Measurements from ENCODE around the gene UNC50. TPM values are rescaled to one million over a fixed set of nuclear protein-coding genes. Genes with fewer than 3 reads are reported as not detected.

UNC50 gene
- total and polyA plus RNA-seq, 5 donors from 2014 or later: 17.8 to 58.6 (median 46.7) TPM

GRCh38 chr2:98570356-98570755 lies 38.0 kb upstream of the UNC50 start:
- DNase-seq (no peak), ATAC-seq (ENCODE audit: low read depth in 2 of 2) (no peak)
- peaks cover 0 to 7% (median 0%) of the 10 kb centered on the region in 4 donors for H3K4me1 Mint-ChIP-seq
- Histone ChIP-seq H3K4me3 (ENCODE audit: low read depth, low read length) (no peak overlapping the region), H3K27me3 (ENCODE audit: control insufficient read depth, insufficient read depth, low read length) (no peaks in the 10 kb centered on the region), H3K36me3 (ENCODE audit: control insufficient read depth, insufficient read depth, low read length) (peaks cover 99% of the 10 kb centered on the region), H3K27ac (ENCODE audit: insufficient read depth, low read length, poor library complexity, severe bottlenecking) (no peak overlapping the region), H3K9me3 (ENCODE audit: control insufficient read depth in 2 of 2, low read length in 2 of 2) (no peaks in the 10 kb centered on the region), H3K4me1 (ENCODE audit: control insufficient read depth, insufficient read depth, low read length, poor library complexity, severe bottlenecking) (no peaks in the 10 kb centered on the region)
- no peak overlapping the region for H3K4me3 Mint-ChIP-seq
- peaks cover 0 to 2% (median 0%) of the 10 kb centered on the region in 7 donors for H3K9me3 Mint-ChIP-seq
- H3K36me3 Mint-ChIP-seq: peaks cover 38% of the 10 kb centered on the region
- H3K27ac Mint-ChIP-seq: peak overlapping the region in 2 of 3 donors; percentile 87 to 93
- no peaks in the 10 kb centered on the region for H3K27me3 Mint-ChIP-seq

DNA sequence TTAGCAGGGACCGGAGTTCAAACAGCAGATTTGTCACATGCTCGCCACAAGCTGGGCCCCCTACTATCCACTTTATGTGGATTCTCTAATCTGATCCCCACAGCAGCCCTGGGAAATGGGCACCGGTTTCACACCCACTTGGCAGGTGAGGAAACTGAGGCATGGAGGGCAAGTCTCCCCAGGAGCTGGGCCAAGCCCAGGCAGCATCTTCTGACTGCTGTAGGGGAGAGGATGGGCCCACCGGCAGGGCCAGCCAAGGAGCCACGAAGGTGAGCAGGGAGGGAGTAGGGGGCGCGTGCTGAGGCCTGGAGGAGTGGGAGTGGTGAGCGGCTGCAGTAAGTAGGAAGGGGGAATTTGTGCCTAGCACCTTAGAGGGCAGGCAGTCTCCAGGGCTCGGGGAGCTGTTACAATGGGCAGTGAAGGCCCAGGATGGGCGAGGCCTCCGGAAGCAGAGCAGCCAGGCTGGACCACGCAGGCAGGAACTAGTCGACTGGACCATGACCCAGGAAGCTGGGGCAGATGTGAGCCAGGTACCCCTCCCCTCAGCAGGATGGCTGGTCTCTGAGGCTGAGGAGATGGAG lies 37.2 kb upstream of the UNC50 start:
- no peak overlapping the region for H3K4me3 Mint-ChIP-seq
- H3K36me3 Mint-ChIP-seq: peaks cover 35% of the 10 kb centered on the region
- H3K27ac ChIP-seq (ENCODE audit: insufficient read depth, low read length, poor library complexity, severe bottlenecking): no peak overlapping the region
- DNase-seq: no peak
- H3K4me3 ChIP-seq (ENCODE audit: low read depth, low read length): no peak overlapping the region
- no peaks in the 10 kb centered on the region for H3K27me3 ChIP-seq (ENCODE audit: control insufficient read depth, insufficient read depth, low read length)
- peaks cover 99% of the 10 kb centered on the region for H3K36me3 ChIP-seq (ENCODE audit: control insufficient read depth, insufficient read depth, low read length)
- H3K4me1 ChIP-seq (ENCODE audit: control insufficient read depth, insufficient read depth, low read length, poor library complexity, severe bottlenecking): no peaks in the 10 kb centered on the region
- no peaks in the 10 kb centered on the region for H3K27me3 Mint-ChIP-seq
- ATAC-seq (ENCODE audit: low read depth in 2 of 2): no peak
- peaks cover 0 to 1% (median 0%) of the 10 kb centered on the region in 7 donors for H3K9me3 Mint-ChIP-seq
- H3K27ac Mint-ChIP-seq: no peak overlapping the region
- H3K9me3 ChIP-seq (ENCODE audit: control insufficient read depth in 2 of 2, low read length in 2 of 2): no peaks in the 10 kb centered on the region
- H3K4me1 Mint-ChIP-seq: peaks cover 0 to 5% (median 0%) of the 10 kb centered on the region in 4 donors

DNA sequence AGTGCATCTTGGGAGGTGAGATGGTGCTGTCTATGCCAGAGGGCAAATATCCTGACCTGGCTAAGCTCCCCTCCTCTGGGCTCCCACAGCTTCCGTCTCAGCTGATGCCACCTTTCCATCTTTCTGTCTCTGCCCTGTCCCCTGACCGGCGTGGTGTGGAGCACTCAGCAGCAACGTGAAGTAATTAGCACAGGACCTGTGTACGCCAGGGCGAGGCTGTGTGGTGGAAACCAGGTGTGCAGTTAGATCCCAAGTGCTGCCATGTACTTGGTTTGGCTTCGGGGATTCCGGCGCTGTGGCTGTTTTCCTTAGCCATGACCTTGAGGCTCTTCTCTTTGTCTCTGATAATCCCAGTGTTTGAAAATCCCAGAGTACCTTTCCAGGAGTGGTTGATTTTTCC lies 36.6 kb upstream of the UNC50 start:
- DNase-seq (no peak), ATAC-seq (ENCODE audit: low read depth in 2 of 2) (no peak)
- no peaks in the 10 kb centered on the region for H3K4me1 ChIP-seq (ENCODE audit: control insufficient read depth, insufficient read depth, low read length, poor library complexity, severe bottlenecking)
- Mint-ChIP-seq H3K27ac (no peak overlapping the region), H3K9me3 (no peaks in the 10 kb centered on the region), H3K27me3 (no peaks in the 10 kb centered on the region), H3K36me3 (peaks cover 29% of the 10 kb centered on the region), H3K4me1 (peaks cover 0 to 4% (median 0%) of the 10 kb centered on the region in 4 donors), H3K4me3 (no peak overlapping the region)
- peaks cover 99% of the 10 kb centered on the region for H3K36me3 ChIP-seq (ENCODE audit: control insufficient read depth, insufficient read depth, low read length)
- H3K4me3 ChIP-seq (ENCODE audit: low read depth, low read length): no peak overlapping the region
- no peak overlapping the region for H3K27ac ChIP-seq (ENCODE audit: insufficient read depth, low read length, poor library complexity, severe bottlenecking)
- no peaks in the 10 kb centered on the region for H3K9me3 ChIP-seq (ENCODE audit: control insufficient read depth in 2 of 2, low read length in 2 of 2)
- H3K27me3 ChIP-seq (ENCODE audit: control insufficient read depth, insufficient read depth, low read length): no peaks in the 10 kb centered on the region

GRCh38 chr2:98572211-98572610 lies 36.2 kb upstream of the UNC50 start:
- Mint-ChIP-seq H3K9me3 (no peaks in the 10 kb centered on the region), H3K36me3 (peaks cover 28% of the 10 kb centered on the region), H3K4me1 (peaks cover 0 to 4% (median 0%) of the 10 kb centered on the region in 4 donors), H3K27ac (no peak overlapping the region), H3K27me3 (no peaks in the 10 kb centered on the region), H3K4me3 (no peak overlapping the region)
- H3K27ac ChIP-seq (ENCODE audit: insufficient read depth, low read length, poor library complexity, severe bottlenecking): no peak overlapping the region
- H3K4me3 ChIP-seq (ENCODE audit: low read depth, low read length): no peak overlapping the region
- H3K4me1 ChIP-seq (ENCODE audit: control insufficient read depth, insufficient read depth, low read length, poor library complexity, severe bottlenecking): no peaks in the 10 kb centered on the region
- no peak for DNase-seq
- no peaks in the 10 kb centered on the region for H3K9me3 ChIP-seq (ENCODE audit: control insufficient read depth in 2 of 2, low read length in 2 of 2)
- H3K36me3 ChIP-seq (ENCODE audit: control insufficient read depth, insufficient read depth, low read length): peaks cover 99% of the 10 kb centered on the region
- ATAC-seq (ENCODE audit: low read depth in 2 of 2): no peak
- H3K27me3 ChIP-seq (ENCODE audit: control insufficient read depth, insufficient read depth, low read length): no peaks in the 10 kb centered on the region

DNA sequence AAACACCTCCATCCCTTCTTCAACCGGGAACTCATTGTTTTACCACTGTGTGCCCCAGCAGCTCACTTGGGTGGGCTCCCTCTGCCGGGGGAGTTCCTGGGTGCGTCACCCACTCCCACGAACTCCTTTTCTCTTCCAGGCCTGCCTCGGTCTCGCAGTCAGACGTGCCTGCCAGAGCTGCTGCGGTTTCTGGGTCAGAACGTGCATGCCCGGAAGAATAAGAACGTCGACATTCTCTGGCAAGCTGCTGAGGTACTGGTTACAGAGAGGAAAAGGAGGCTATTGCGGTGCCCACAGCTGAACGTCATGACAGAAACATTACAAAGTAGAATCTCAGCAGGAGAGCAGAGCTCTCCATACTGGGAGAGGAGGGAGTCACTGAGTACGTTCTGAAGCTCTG lies 35.7 kb upstream of the UNC50 start:
- Mint-ChIP-seq H3K4me3 (no peak overlapping the region), H3K27me3 (no peaks in the 10 kb centered on the region), H3K4me1 (peaks cover 0 to 4% (median 0%) of the 10 kb centered on the region in 4 donors), H3K36me3 (peaks cover 33% of the 10 kb centered on the region), H3K27ac (no peak overlapping the region), H3K9me3 (no peaks in the 10 kb centered on the region)
- DNase-seq (no peak), ATAC-seq (ENCODE audit: low read depth in 2 of 2) (no peak)
- H3K9me3 ChIP-seq (ENCODE audit: control insufficient read depth in 2 of 2, low read length in 2 of 2): no peaks in the 10 kb centered on the region
- no peaks in the 10 kb centered on the region for H3K4me1 ChIP-seq (ENCODE audit: control insufficient read depth, insufficient read depth, low read length, poor library complexity, severe bottlenecking)
- H3K27ac ChIP-seq (ENCODE audit: insufficient read depth, low read length, poor library complexity, severe bottlenecking): no peak overlapping the region
- no peak overlapping the region for H3K4me3 ChIP-seq (ENCODE audit: low read depth, low read length)
- H3K27me3 ChIP-seq (ENCODE audit: control insufficient read depth, insufficient read depth, low read length): no peaks in the 10 kb centered on the region
- H3K36me3 ChIP-seq (ENCODE audit: control insufficient read depth, insufficient read depth, low read length): peaks cover 99% of the 10 kb centered on the region

DNA sequence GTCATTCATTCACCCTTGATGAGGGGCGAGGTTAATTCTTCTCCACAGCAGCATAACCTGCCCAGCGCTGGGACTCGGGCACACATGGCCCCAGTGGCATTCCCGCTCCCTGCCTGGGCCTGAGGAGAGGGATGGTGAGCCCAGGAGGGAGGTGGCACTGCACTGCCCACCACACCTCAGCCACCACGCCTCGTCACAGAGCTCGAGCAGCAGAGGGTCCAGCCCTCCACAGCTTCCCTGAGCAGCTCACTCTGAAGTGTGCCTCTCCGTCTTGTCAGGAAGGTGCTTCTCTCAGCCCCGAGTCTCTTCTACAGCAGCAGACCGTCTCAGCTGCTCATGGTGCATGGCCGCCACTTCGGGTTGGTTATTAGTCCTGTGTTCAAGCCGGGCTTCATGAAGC lies 35.0 kb upstream of the UNC50 start:
- peaks cover 36% of the 10 kb centered on the region for H3K36me3 Mint-ChIP-seq
- H3K4me1 Mint-ChIP-seq: peaks cover 0 to 4% (median 0%) of the 10 kb centered on the region in 4 donors
- no peaks in the 10 kb centered on the region for H3K4me1 ChIP-seq (ENCODE audit: control insufficient read depth, insufficient read depth, low read length, poor library complexity, severe bottlenecking)
- H3K9me3 Mint-ChIP-seq: no peaks in the 10 kb centered on the region
- no peak overlapping the region for H3K27ac ChIP-seq (ENCODE audit: insufficient read depth, low read length, poor library complexity, severe bottlenecking)
- H3K27me3 ChIP-seq (ENCODE audit: control insufficient read depth, insufficient read depth, low read length): no peaks in the 10 kb centered on the region
- peaks cover 99% of the 10 kb centered on the region for H3K36me3 ChIP-seq (ENCODE audit: control insufficient read depth, insufficient read depth, low read length)
- DNase-seq: no peak
- H3K4me3 ChIP-seq (ENCODE audit: low read depth, low read length): no peak overlapping the region
- no peaks in the 10 kb centered on the region for H3K9me3 ChIP-seq (ENCODE audit: control insufficient read depth in 2 of 2, low read length in 2 of 2)
- H3K27me3 Mint-ChIP-seq: no peaks in the 10 kb centered on the region
- H3K4me3 Mint-ChIP-seq: no peak overlapping the region
- ATAC-seq (ENCODE audit: low read depth in 2 of 2): no peak
- no peak overlapping the region for H3K27ac Mint-ChIP-seq

DNA sequence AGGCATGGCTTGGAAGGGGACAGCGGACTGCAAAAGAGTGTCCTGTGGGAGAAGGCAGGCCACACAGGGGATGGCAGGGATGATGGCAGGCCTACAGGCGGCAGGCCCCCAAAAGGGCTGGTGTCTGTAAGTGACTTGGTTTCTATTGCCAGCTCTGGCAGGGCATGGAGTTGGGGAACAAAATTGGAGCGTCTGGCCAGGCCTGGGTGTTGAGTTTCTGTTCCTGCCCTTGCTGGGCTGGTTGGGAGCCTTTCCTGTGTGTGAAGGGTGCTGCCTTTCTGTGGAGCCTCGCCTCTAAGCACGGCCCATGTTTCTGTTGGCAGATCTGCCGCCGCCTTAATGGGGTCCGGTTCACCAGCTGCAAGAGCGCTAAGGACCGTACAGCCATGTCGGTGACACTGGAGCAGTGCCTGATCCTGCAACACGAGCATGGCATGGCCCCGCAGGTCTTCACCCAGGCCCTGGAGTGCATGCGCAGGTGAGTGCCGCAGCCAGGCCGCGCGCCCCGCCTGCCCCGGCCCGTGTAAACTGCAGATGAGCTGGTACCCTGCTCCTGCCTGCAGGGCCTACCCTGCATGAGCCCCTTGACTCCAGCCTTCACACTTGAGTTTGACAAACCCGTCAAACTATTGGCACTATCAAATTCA lies 31.6 kb upstream of the UNC50 start:
- Histone ChIP-seq H3K9me3 (ENCODE audit: control insufficient read depth in 2 of 2, low read length in 2 of 2) (no peaks in the 10 kb centered on the region), H3K36me3 (ENCODE audit: control insufficient read depth, insufficient read depth, low read length) (peaks cover 95% of the 10 kb centered on the region), H3K4me1 (ENCODE audit: control insufficient read depth, insufficient read depth, low read length, poor library complexity, severe bottlenecking) (no peaks in the 10 kb centered on the region), H3K27me3 (ENCODE audit: control insufficient read depth, insufficient read depth, low read length) (no peaks in the 10 kb centered on the region), H3K27ac (ENCODE audit: insufficient read depth, low read length, poor library complexity, severe bottlenecking) (no peak overlapping the region), H3K4me3 (ENCODE audit: low read depth, low read length) (no peak overlapping the region)
- Mint-ChIP-seq H3K9me3 (no peaks in the 10 kb centered on the region), H3K27ac (peak overlapping the region in 1 of 3 donors; percentile 69), H3K36me3 (peaks cover 33% of the 10 kb centered on the region), H3K27me3 (no peaks in the 10 kb centered on the region), H3K4me3 (no peak overlapping the region), H3K4me1 (no peaks in the 10 kb centered on the region)
- DNase-seq (no peak), ATAC-seq (ENCODE audit: low read depth in 2 of 2) (no peak)

DNA sequence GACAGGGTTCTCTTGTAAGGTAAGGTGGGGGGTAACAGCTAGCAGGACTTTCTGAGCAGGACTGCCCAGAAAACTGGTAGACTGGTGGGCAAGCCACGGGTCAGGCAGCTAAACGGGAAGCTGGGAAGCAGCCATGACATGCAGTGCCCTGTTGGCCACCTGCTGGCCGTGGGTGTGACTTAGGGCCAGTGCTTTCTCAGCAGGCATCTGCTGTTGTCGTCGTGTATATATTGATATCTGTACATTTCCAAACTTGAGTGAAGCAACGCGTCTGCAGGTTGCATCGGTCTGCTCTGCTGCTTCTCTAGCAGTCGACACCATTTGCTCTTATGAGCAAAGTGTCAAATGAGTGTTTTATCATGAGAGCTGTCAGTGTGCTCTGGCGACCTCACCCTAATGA lies 31.1 kb upstream of the UNC50 start:
- no peak overlapping the region for H3K4me3 ChIP-seq (ENCODE audit: low read depth, low read length)
- H3K27me3 ChIP-seq (ENCODE audit: control insufficient read depth, insufficient read depth, low read length): no peaks in the 10 kb centered on the region
- ATAC-seq (ENCODE audit: low read depth in 2 of 2): no peak
- H3K36me3 Mint-ChIP-seq: peaks cover 38% of the 10 kb centered on the region
- no peak overlapping the region for H3K27ac ChIP-seq (ENCODE audit: insufficient read depth, low read length, poor library complexity, severe bottlenecking)
- no peaks in the 10 kb centered on the region for H3K4me1 Mint-ChIP-seq
- no peak for DNase-seq
- no peaks in the 10 kb centered on the region for H3K4me1 ChIP-seq (ENCODE audit: control insufficient read depth, insufficient read depth, low read length, poor library complexity, severe bottlenecking)
- no peaks in the 10 kb centered on the region for H3K9me3 ChIP-seq (ENCODE audit: control insufficient read depth in 2 of 2, low read length in 2 of 2)
- no peaks in the 10 kb centered on the region for H3K9me3 Mint-ChIP-seq
- H3K36me3 ChIP-seq (ENCODE audit: control insufficient read depth, insufficient read depth, low read length): peaks cover 95% of the 10 kb centered on the region
- H3K27me3 Mint-ChIP-seq: no peaks in the 10 kb centered on the region
- no peak overlapping the region for H3K4me3 Mint-ChIP-seq
- peak overlapping the region in 1 of 3 donors; percentile 20 for H3K27ac Mint-ChIP-seq
